NCI-H748 treated with DMSO at 0.1 percent for 48 hours (cell line): Measurements from ENCODE around the gene MT1X.

Experiments
- DNase-seq: peaks from one replicate; lab custom pipeline; 2025; lab: John Stamatoyannopoulos, UW

The MT1X gene

DNA sequence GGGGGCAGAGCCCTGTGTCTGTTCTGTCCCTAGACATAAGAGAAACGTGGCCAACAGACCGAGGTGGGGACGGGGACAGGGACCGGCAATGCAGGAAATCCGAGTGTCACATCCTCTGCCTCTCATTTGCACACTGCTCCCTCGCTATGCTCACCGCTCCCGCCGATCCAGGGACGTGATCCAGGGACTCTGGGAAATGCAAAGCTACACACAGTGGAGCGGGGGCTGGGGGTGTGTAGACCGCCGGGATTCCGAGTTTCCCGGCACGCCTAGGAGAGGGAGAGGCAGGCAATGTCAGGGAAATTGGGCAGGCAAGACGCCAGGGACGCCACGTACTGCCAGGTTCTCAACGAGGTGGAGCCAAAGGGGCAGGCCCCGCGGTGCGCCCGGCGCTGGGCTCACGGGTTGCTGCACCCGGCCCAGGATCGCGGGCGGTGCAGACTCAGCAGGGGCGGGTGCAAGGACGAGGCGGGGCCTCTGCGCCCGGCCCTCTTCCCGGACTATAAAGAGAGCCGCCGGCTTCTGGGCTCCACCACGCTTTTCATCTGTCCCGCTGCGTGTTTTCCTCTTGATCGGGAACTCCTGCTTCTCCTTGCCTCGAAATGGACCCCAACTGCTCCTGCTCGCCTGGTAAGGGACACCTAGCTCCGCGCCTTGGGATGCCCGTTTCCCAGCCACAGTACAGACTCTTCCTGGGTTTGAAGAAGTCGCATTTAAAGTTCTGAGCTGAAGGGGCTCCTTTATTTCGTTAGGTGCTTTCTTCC lies at the start of gene MT1X:
MT1X (plus strand) TSS at position 532 of the 764 bp plus-strand sequence; CDS start at position 603, 71 bp downstream.
- peak; percentile 32 for DNase-seq

DNA sequence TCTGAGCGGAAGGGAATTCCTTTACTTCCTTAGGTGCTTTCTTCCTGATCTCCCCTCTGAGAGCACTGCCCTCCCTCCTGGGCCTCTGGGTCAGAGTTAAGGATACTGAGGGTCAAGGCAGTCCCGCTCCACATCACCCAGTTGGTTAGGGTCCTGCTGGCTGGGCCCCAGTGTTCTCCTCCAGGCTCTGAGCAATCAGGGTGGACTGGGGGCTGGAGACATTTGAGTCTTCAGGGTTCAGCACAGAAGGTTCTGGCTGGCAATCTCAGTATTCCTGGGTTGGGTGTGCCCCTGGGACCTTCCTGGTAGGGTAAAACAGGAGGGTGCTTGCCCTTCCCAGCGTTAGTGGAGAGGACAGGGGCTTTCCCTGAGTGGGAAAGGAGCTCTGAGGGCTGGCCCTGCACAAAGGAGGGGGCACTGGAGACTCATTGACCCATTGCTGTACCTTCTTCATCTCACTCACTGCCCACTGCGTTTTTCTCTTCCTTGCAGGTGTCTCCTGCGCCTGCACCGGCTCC lies 49.4 kb upstream of the MT1X start:
- DNase-seq: no peak

GRCh38 chr16:56633535-56633934 lies 48.7 kb upstream of the MT1X start:
- no peak for DNase-seq

DNA sequence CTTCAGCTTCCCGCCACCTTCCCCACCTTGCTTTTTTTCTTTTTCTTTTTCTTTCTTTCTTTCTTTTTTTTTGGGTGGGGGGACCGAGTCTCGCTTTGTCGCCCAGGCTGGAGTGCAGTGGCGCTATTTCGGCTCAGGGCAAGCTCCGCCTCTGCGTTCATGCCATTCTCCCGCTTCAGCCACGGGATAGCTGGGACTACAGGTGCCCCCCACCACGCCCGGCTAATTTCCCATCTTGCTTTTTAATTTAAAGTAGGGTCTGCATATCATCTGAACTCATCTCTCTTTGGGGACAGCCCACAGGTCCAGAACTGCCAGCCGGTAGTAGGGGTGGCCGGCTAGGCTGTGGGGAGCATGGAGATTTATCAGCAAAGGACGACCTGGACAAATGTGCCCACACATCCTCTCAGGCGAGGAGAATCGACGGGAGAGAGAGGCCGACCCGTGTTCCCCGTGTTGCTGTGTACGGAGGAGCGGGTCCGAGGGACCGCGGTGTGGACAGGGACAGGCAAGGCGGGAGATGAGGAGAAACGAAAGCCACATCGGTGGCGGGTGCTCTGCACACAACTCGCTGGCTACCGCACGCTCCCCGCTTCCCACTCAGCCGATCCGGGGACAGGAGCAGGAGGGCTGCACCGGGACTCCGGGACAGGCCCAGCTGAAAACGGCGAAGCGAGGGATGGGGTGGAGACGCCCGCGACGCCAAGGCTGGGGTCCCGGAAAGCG lies 47.4 kb upstream of the MT1X start:
- no peak for DNase-seq

GRCh38 chr16:56635441-56635967 lies 46.8 kb upstream of the MT1X start:
- no peak for DNase-seq

DNA sequence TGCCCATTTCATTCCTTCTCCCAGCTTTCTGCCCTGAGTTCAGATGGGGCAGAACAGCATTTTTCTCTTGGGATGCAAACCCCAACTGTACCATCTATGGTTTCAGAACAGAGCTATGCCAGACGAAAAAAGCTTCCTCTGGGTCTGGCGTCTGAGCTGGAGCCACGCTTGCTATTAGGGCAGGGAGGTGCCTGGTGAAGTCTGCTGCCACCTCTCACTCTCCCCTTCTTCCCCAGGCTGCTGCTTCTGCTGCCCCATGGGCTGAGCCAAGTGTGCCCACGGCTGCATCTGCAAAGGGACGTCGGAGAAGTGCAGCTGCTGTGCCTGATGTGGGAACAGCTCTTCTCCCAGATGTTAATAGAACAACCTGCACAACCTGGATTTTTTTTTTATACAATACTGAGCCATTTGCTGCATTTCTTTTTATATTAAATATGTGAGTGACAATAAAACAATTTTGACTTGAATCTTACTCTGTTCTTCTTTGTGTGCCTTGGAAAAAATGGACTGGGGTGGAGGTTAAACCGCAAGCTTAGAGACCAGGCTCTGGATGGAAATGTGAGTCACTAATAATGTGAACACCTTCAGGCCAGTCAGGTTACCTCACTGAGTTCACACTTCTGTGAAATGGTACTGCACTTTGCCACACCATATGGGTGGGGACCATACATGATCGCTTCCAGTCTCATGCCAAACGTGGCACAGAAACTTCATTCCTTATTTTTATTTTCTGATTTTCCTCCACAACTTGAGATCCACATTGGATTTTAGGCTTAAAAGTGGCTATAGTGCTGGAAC lies 45.5 kb upstream of the MT1X start:
- no peak for DNase-seq

GRCh38 chr16:56637814-56638750 lies 44.2 kb upstream of the MT1X start, which contains the start of gene MT1A:
Gene MT1A (plus strand): TSS chr16:56638666. CDS start chr16:56638739, 73 bp downstream.
- no peak for DNase-seq

DNA sequence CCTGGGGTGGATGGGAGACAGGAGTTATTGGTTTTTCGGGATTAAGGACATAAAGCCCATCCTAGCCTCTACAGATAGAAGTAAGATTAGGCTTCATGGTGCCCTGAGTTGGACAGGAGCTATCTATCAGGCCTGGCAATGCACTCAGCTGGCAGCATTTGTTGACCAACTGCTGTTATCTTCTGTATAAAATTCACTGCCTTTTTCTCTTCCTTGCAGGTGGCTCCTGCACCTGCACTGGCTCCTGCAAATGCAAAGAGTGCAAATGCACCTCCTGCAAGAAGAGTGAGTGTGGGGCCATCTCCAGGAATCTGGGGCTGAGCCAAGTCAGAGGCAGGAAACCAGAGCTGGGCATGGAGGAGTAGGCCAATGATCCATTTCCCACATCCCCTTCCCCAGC lies 43.2 kb upstream of the MT1X start:
- no peak for DNase-seq

DNA sequence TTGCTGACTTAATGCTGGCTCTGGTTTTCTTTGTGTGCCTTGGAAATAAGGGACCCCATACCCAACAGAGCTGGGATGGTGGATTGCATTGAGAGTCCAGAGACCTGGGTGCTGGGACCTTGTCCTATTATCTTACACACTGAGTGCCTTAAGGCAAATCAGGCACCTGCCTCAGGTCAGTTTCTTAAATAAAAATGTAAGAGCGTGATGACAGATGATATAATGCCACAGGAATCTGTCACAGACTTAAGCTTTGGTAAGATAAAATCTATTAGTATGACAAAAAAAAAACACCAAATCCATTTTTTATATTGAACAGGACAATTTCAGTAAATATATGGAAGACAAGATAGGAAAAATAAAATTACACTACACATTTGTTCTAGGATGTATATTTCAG lies 42.2 kb upstream of the MT1X start:
- DNase-seq: no peak

DNA sequence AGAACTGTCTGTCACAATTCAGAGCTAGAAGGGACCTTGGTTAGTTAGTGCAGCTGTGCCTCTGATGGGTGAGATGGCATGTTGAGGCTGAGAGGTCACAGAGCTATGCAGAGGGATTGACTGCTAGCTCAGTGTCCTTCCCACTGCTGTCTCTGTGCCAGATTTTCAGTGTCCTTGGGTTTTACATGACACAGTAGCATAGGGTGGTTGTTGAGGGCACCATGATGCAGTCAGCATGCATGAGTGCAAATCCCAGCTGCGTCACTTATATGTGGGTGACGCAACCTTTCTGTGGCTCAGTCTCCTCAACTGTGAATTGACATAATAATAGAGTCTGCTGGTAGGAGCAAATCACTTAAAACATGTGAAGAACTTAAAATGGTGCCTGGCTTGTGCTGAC lies 41.1 kb upstream of the MT1X start:
- no peak for DNase-seq

DNA sequence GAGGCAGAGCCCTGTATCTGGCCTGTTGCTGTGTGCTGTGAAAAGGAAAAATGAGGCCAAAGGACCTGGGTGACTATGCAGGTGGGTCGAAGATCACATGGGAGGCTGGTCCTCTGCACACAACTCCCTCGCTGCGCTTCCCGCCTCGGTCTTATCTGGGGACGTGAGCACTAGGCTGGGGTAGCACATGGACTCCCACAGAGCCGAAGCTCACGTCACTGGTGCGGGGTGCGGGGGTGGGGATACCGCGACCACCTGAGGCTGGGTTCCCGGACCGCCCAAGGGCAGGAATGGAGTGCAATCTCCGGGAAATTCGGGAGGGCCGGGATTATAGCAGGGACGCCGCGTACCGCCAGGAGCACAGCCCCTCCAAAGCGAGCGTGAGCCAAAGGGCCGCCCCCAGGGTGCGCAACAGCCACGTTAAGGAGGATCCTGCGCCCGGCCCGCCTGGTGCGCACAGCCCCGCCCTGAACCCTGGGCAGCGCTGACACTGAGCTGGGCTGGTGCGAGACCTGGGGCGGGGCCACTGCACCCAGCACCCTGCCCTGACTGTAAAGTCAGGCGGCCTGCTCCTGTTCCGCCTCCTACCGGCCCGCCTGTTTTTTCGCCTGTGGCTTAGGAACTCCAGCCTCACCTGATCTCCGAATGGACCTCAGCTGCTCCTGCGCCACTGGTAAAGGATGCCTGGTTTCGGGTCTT lies 39.0 kb upstream of the MT1X start:
- no peak for DNase-seq

DNA sequence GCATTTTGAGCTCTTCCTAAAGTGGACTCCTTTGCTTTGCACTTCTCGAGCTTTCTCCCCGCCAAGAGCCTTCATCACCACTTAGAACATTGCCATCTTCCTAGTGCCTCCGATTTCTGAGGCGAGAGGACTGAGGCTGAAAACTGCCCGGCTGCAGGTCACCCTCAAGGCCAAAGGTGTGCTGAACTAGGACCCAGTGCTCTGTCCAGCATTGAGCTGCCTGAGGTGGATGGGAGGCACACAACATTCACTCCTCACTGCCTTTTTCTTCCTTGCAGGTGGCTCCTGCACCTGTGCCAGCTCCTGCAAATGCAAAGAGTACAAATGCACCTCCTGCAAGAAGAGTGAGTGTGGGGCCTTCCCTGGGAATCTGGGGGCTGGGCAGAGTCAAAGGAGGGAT lies 38.4 kb upstream of the MT1X start:
- DNase-seq: no peak

DNA sequence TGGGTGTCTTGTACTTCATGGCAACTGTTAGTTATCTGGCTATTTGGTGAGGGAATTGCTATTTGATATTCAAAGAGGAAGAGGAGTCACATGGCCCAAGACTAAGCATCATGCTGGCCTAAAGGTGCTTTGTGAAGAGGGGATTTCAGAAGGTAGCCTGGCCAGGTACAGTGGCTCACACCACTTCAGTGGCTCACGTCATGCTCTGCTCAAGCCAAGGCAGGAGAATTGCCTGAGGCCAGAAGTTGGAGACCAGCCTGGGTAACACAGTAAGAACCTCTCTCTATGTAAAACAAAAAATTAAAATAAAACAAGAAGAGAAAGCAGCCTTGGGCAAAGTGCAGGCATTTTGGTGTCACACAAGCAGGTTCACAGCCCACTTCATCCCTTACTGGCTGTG lies 37.0 kb upstream of the MT1X start:
- DNase-seq: no peak

DNA sequence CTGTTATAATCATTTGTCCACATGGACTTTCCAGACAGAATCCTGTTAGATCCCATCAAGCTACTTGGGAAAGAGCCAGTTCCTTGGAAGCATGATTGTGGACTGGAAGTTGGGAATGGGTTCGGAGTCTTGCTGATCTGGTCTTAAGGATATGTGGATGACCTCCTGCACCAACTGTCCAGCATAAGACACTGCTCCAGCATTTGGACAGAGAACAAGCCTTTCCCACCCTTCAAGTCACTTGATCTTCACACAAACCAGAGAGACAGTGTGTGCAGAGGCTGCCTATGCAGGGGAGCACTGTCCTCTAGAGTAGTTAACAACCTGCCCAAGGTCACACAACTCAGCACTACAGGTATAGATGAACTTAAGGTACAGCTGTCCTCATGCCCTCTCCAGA lies 36.4 kb upstream of the MT1X start:
- no peak for DNase-seq

GRCh38 chr16:56647641-56648431 lies 34.4 kb upstream of the MT1X start:
- no peak for DNase-seq

GRCh38 chr16:56649271-56649670 lies 33.0 kb upstream of the MT1X start:
- DNase-seq: no peak

DNA sequence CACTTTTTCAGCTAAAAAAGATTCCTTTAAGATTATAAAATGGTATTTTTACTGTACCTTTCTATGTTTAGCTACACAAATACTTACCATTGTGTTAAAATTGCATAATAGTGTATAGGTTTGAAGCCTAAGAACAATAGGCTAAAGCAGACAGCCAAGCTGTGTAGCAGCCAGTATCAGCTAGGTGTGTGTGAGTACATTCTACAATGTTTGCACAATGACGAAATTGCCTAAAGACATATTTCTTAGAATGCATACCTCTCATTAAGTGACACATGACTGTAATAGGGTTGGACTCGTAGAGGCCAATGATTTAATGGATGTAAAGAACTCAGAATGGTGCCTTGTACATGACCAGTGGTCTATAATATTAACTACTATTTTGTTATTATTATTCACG lies 32.5 kb upstream of the MT1X start:
- no peak for DNase-seq

DNA sequence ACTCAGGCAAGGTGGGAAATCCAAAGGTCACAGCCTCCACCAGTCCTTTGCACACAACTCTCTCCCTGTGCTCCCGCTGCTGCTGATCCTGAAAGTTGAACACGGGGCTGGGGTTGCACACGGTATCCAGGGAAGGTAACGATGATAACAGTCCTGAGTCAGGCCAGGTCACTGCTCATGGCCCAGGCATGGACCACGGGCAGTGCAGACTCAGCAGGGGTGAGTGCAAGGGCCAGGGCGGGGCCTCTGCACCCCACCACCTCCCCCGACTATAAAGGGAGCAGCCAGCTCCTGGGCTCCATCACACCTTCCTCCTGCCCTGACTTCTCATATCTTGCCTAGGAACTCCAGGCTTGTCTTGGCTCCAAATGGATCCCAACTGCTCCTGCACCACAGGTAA lies 30.7 kb upstream of the MT1X start, which contains the start of gene MT1B:
MT1B (plus strand) TSS at position 301 of the 400 bp plus-strand sequence; CDS start at position 369, 68 bp downstream.
- no peak for DNase-seq

DNA sequence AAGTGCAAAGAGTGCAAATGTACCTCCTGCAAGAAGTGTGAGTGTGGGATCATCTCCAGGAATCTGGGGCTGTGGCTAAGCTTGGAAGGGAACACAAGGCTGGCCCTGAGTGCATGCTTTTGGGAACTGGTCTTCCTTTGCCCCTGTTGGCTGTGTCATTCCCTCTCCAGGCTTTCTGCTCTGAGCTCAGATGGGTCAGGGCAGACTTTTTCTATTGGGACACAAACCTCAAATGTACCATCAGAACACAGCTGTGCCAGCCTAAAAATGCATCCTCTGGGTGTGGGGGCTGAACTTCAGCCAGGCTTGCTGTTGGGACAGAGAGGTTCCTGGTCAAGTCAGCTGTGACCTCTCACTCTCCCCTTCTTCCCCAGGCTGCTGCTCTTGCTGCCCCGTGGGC lies 29.7 kb upstream of the MT1X start:
- no peak for DNase-seq
